Skeletal muscle satellite cell (primary cell): Measurements from ENCODE around the gene DCC.

ENCODE experiments used
- H3K27me3 ChIP-seq: 2 replicates; pipeline ENCODE4 v1.7.0; 2013; ENCODE audit warnings: low read length; ENCODE audit not compliant: control insufficient read depth, insufficient read depth
- H3K36me3 ChIP-seq: 2 replicates; pipeline ENCODE4 v1.7.0; 2013; ENCODE audit warnings: mild to moderate bottlenecking, control low read depth, low read length; ENCODE audit not compliant: insufficient read depth
- H3K4me1 ChIP-seq: 2 replicates; pipeline ENCODE4 v1.7.0; 2013; ENCODE audit warnings: low read length; ENCODE audit not compliant: control insufficient read depth, insufficient read depth
- H3K4me2 ChIP-seq: 2 replicates; pipeline ENCODE4 v1.7.0; 2013; ENCODE audit warnings: mild to moderate bottlenecking, low read length
- H3K4me3 ChIP-seq: 2 replicates; pipeline ENCODE4 v1.7.0; 2013; ENCODE audit warnings: low read length
- H3K9ac ChIP-seq: 2 replicates; pipeline ENCODE4 v1.7.0; 2013; ENCODE audit warnings: mild to moderate bottlenecking, low read depth, low read length, moderate library complexity
- H3K9me3 ChIP-seq: replicated peaks from 2 replicates; pipeline ENCODE4 v1.7.0; 2013; ENCODE audit warnings: mild to moderate bottlenecking, control low read depth, low read length

DCC gene

GRCh38 chr18:52518086-52518485 is 178.1 kb downstream of the DCC start:
- H3K4me1 ChIP-seq = no peaks in the 10 kb centered on the region
- H3K36me3 ChIP-seq = no peaks in the 10 kb centered on the region
- peaks cover 2% of the 10 kb centered on the region for H3K9me3 ChIP-seq
- no peak overlapping the region for H3K9ac ChIP-seq
- no peak overlapping the region for H3K4me2 ChIP-seq
- H3K4me3 ChIP-seq = no peak overlapping the region
- H3K27me3 ChIP-seq = no peaks in the 10 kb centered on the region

GRCh38 chr18:52519021-52519420 is 179.0 kb downstream of the DCC start:
- Histone ChIP-seq H3K4me1 (no peaks in the 10 kb centered on the region), H3K36me3 (no peaks in the 10 kb centered on the region), H3K9me3 (peaks cover 2% of the 10 kb centered on the region), H3K27me3 (no peaks in the 10 kb centered on the region), H3K9ac (no peak overlapping the region), H3K4me2 (no peak overlapping the region), H3K4me3 (no peak overlapping the region)

- H3K27me3 ChIP-seq = no peaks in the 10 kb centered on the region
- no peaks in the 10 kb centered on the region for H3K4me1 ChIP-seq
- no peak overlapping the region for H3K9ac ChIP-seq
- no peak overlapping the region for H3K4me2 ChIP-seq
- no peaks in the 10 kb centered on the region for H3K36me3 ChIP-seq
- H3K9me3 ChIP-seq = no peaks in the 10 kb centered on the region
- H3K4me3 ChIP-seq = no peak overlapping the region
Measured at GRCh38 chr18:52523566-52523965, 183.6 kb downstream of the DCC start.

- Histone ChIP-seq H3K4me2 (no peak overlapping the region), H3K9ac (no peak overlapping the region), H3K4me1 (no peaks in the 10 kb centered on the region), H3K36me3 (no peaks in the 10 kb centered on the region), H3K9me3 (no peaks in the 10 kb centered on the region), H3K4me3 (no peak overlapping the region), H3K27me3 (no peaks in the 10 kb centered on the region)
Measured at GRCh38 chr18:52531836-52532235, 191.8 kb downstream of the DCC start.

GRCh38 chr18:52536039-52536438 is 196.0 kb downstream of the DCC start:
- H3K4me3 ChIP-seq = no peak overlapping the region
- H3K27me3 ChIP-seq = no peaks in the 10 kb centered on the region
- no peaks in the 10 kb centered on the region for H3K36me3 ChIP-seq
- H3K4me1 ChIP-seq = no peaks in the 10 kb centered on the region
- H3K9me3 ChIP-seq = no peaks in the 10 kb centered on the region
- H3K4me2 ChIP-seq = no peak overlapping the region
- no peak overlapping the region for H3K9ac ChIP-seq

GRCh38 chr18:52537261-52537660 is 197.3 kb downstream of the DCC start:
- Histone ChIP-seq H3K4me3 (no peak overlapping the region), H3K27me3 (no peaks in the 10 kb centered on the region), H3K36me3 (no peaks in the 10 kb centered on the region), H3K9me3 (no peaks in the 10 kb centered on the region), H3K4me2 (no peak overlapping the region), H3K4me1 (no peaks in the 10 kb centered on the region), H3K9ac (no peak overlapping the region)

GRCh38 chr18:52541056-52541455 is 201.1 kb downstream of the DCC start:
- Histone ChIP-seq H3K4me3 (no peak overlapping the region), H3K9ac (no peak overlapping the region), H3K9me3 (peaks cover under 1% of the 10 kb centered on the region), H3K4me1 (no peaks in the 10 kb centered on the region), H3K27me3 (no peaks in the 10 kb centered on the region), H3K36me3 (no peaks in the 10 kb centered on the region), H3K4me2 (no peak overlapping the region)

- H3K27me3 ChIP-seq = no peaks in the 10 kb centered on the region
- H3K4me2 ChIP-seq = no peak overlapping the region
- H3K9me3 ChIP-seq = peaks cover 4% of the 10 kb centered on the region
- no peak overlapping the region for H3K9ac ChIP-seq
- no peak overlapping the region for H3K4me3 ChIP-seq
- H3K4me1 ChIP-seq = no peaks in the 10 kb centered on the region
- H3K36me3 ChIP-seq = no peaks in the 10 kb centered on the region
Measured at GRCh38 chr18:52544086-52544485, 204.1 kb downstream of the DCC start.

- Histone ChIP-seq H3K4me1 (no peaks in the 10 kb centered on the region), H3K36me3 (no peaks in the 10 kb centered on the region), H3K27me3 (no peaks in the 10 kb centered on the region), H3K9ac (no peak overlapping the region), H3K4me3 (no peak overlapping the region), H3K9me3 (peaks cover 4% of the 10 kb centered on the region), H3K4me2 (no peak overlapping the region)
Measured at GRCh38 chr18:52546686-52547346, 206.8 kb downstream of the DCC start.

GRCh38 chr18:52553441-52553840 is 213.4 kb downstream of the DCC start:
- Histone ChIP-seq H3K9ac (no peak overlapping the region), H3K4me2 (no peak overlapping the region), H3K4me3 (no peak overlapping the region), H3K4me1 (no peaks in the 10 kb centered on the region), H3K27me3 (no peaks in the 10 kb centered on the region), H3K9me3 (no peaks in the 10 kb centered on the region), H3K36me3 (no peaks in the 10 kb centered on the region)

- Histone ChIP-seq H3K9ac (no peak overlapping the region), H3K36me3 (no peaks in the 10 kb centered on the region), H3K4me2 (no peak overlapping the region), H3K9me3 (no peaks in the 10 kb centered on the region), H3K27me3 (no peaks in the 10 kb centered on the region), H3K4me3 (no peak overlapping the region), H3K4me1 (no peaks in the 10 kb centered on the region)
Measured at GRCh38 chr18:52554180-52554579, 214.2 kb downstream of the DCC start.

GRCh38 chr18:52567360-52567759 is 227.4 kb downstream of the DCC start:
- Histone ChIP-seq H3K9me3 (no peaks in the 10 kb centered on the region), H3K36me3 (no peaks in the 10 kb centered on the region), H3K9ac (no peak overlapping the region), H3K4me1 (peaks cover 27% of the 10 kb centered on the region), H3K27me3 (no peaks in the 10 kb centered on the region), H3K4me3 (no peak overlapping the region), H3K4me2 (no peak overlapping the region)
